ENCODE measurements around the gene DSC2.

DNA sequence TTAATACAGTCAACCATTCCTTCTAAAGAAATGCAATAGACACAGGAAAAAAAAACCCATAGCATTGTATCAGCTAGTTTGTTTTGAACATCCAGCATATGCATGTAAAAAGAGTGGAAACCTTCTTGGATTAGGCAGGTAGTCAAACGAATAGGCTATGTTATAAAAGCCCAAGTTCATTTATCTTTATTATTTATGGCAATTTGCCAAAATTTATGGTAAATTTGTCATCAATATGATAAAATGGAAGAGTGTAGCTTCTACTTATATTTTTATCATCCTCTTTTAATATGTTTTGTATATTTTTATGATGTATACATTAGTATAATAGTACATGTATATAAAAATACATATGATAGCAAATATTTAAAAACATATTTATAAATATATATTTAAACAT is 36.5 kb upstream of the DSC2 start:
- TF ChIP-seq POLR2AphosphoS5 (IDR thresholded peaks at IDR 0.05) (no peak), EP300 (IDR thresholded peaks at IDR 0.05) (no peak), CTCF (IDR thresholded peaks at IDR 0.05) (no peak)
